Heart left ventricle (tissue), 16 donors: ENCODE results near the gene ANKLE2. TPM values are rescaled to one million over a fixed set of nuclear protein-coding genes. Genes with fewer than 3 reads are reported as not detected.

Experiments used
- ATAC-seq, 4 donors: fragments of 200-7000 bp; cut with Tn5 transposase; one replicate each; pipeline ENCODE4 v1.9.1; 2020 to 2022; ENCODE audit warnings: moderate library complexity in 4 of 4, mild to moderate bottlenecking in 3 of 4, moderate number of reproducible peaks in 1 of 4
- DNase-seq, 5 donors: peaks; one replicate each; pipeline ENCODE4 v3.0.0-alpha.2; 2020
- H3K27ac ChIP-seq, 12 donors: fragments of 200-600 bp; sonication (generic) in 4 of 12; one replicate each; pipeline versions ENCODE4 v1.5.0 to v1.8.0; 2016 to 2022; ENCODE audit warnings: mild to moderate bottlenecking in 2 of 12
- H3K27me3 ChIP-seq, 9 donors: fragments of 200-600 bp; sonication (generic) in 2 of 9; one replicate each; pipeline versions ENCODE4 v1.5.1 to v1.8.0; 2016 to 2022; ENCODE audit warnings: mild to moderate bottlenecking in 3 of 9
- H3K36me3 ChIP-seq, 9 donors: fragments of 200-600 bp; sonication (generic) in 2 of 9; one replicate each; pipeline versions ENCODE4 v1.5.0 to v1.8.0; 2018 to 2022; ENCODE audit warnings: mild to moderate bottlenecking in 2 of 9
- H3K4me1 ChIP-seq, 12 donors: fragments of 200-600 bp; sonication (generic) in 4 of 12; one replicate each; pipeline versions ENCODE4 v1.5.0 to v1.8.0; 2016 to 2022; ENCODE audit warnings: mild to moderate bottlenecking in 3 of 12
- H3K4me3 ChIP-seq, 12 donors: fragments of 200-600 bp; sonication (generic) in 4 of 12; one replicate each; pipeline versions ENCODE4 v1.5.0 to v1.8.0; 2017 to 2022; ENCODE audit warnings: mild to moderate bottlenecking in 9 of 12, moderate library complexity in 4 of 12
- H3K9me3 ChIP-seq, 12 donors: fragments of 200-600 bp; sonication (generic) in 4 of 12; one replicate each; pipeline versions ENCODE4 v1.5.0 to v1.8.0; 2016 to 2022; ENCODE audit warnings: mild to moderate bottlenecking in 1 of 12
- POLR2A ChIP-seq, 2 donors: fragments of 450-650 bp; IDR thresholded peaks; one replicate each; pipeline ENCODE4 v1.6.1; 2017; ENCODE audit warnings: antibody characterized with exemption in 2 of 2, mild to moderate bottlenecking in 2 of 2, moderate library complexity in 2 of 2
- WGBS, 4 donors: extraction: QIAGEN DNeasy Blood & Tissue Kit in 2 of 4; methylation state at CpG; one replicate each; pipeline versions ENCODE4 v1.1.5 to v1.1.7; 2013 to 2018; 5-methylcytosine and 5-hydroxymethylcytosine counted together
- intact Hi-C, 10 donors: fragments of 100-400 bp; cut with DNase I; formaldehyde crosslinking; loops; one replicate each; pipeline versions ENCODE4 v1.11.1 to v1.14.2; 2022
- polyA plus RNA-seq, 2 donors: library from polyadenylated mRNA; stranded (reverse); fragments of 200-250 nt; gene quantifications; one replicate each; pipeline ENCODE4 v1.2.3, GENCODE V29; 2013
- total RNA-seq, 9 donors: library from RNA; depleted of rRNA in 2 of 9; stranded (reverse); fragments of >200 nt in 2 of 9; fragmentation: NEBNext Ultra II Directional in 3 of 9; extraction: Animal tissue kit (Norgen Biotek cat#: 25700) in 3 of 9; gene quantifications; one replicate each; pipeline versions ENCODE4 v1.1.0 to v1.2.4, GENCODE V29; 2016 to 2023
- TF ChIP-seq, protein P1 (sequence below), 12 donors: fragments of 200-600 bp; sonication (generic) in 4 of 12; IDR thresholded peaks; one replicate each; pipeline versions ENCODE4 v1.5.0 to v1.8.0; 2018 to 2022; ENCODE audit warnings: antibody characterized with exemption in 12 of 12, mild to moderate bottlenecking in 5 of 12
- donor health status: ischemic (EF 13 %, LVEDD 7.1; RV severe dilation, severe dysfunction).
- donor health status: healthy with polysubstance abuse.
- donor health status: DM: no; HTN: yes; CAD: no.
- donor health status: DM: no; HTN: no; CAD: no.
- donor health status: ischemic (EF 25% LVEDD 6.9; RV normal size, moderate dysfunction).
- donor health status: ischemic (EF 25% LVEDD 5.7; RV mildly dilated, moderate dysfunction).
- donor health status: healthy.
- donor health status: DM: yes; HTN: yes; CAD: no.
- donor health status: ischemic (EF 35%, LVEDD 5.7; RV mildly dilated, moderate dysfunction).
- donor health status: nonischemic (EF 11% LVEDD 7.7; RV severe dilation, severe dysfunction).
- donor health status: DM: yes; HTN: yes; CAD: no.
- donor health status: PGD.
- donor health status: ischemic (EF 29% LVEDD 5.4; RV normal size, mild dysfunction).
- donor health status: nonischemic (EF 23%, LVEDD 6.1; RV moderate dilation, normal function).

ANKLE2 gene
- total and polyA plus RNA-seq, 11 donors: 15.5 to 45.2 (median 27.8) TPM

DNA sequence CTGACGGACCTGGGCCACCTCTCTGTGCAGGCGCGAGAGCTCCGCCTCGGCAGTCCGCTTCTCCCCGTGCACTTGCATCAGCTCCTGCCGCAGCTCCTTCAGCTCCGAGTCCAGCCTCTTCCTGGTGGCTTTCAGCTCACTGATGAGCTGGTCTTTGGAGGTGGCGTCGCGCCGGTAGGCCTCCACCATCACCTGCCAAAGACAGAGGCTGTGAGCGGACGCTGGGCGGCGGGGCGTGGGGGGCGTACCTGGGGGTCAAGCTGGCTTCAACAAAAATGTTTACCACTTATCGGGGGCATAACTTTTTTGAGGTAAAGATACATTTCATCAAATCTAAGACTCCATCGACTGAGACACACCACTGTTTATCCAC, 27.5 kb upstream of the ANKLE2 start:
- Histone ChIP-seq H3K27ac (no peak overlapping the region), H3K4me1 (no peaks in the 10 kb centered on the region), H3K27me3 (no peaks in the 10 kb centered on the region), H3K4me3 (no peak overlapping the region), H3K36me3 (peaks cover 0 to 76% (median 72%) of the 10 kb centered on the region in 9 donors), H3K9me3 (no peaks in the 10 kb centered on the region)
- ATAC-seq (no peak), DNase-seq (no peak)
- 95 to 96% (median 95%) methylated on average over 20 to 21 of the region's 21 CpGs for WGBS, 4 donors
- TF ChIP-seq, protein P1, sequence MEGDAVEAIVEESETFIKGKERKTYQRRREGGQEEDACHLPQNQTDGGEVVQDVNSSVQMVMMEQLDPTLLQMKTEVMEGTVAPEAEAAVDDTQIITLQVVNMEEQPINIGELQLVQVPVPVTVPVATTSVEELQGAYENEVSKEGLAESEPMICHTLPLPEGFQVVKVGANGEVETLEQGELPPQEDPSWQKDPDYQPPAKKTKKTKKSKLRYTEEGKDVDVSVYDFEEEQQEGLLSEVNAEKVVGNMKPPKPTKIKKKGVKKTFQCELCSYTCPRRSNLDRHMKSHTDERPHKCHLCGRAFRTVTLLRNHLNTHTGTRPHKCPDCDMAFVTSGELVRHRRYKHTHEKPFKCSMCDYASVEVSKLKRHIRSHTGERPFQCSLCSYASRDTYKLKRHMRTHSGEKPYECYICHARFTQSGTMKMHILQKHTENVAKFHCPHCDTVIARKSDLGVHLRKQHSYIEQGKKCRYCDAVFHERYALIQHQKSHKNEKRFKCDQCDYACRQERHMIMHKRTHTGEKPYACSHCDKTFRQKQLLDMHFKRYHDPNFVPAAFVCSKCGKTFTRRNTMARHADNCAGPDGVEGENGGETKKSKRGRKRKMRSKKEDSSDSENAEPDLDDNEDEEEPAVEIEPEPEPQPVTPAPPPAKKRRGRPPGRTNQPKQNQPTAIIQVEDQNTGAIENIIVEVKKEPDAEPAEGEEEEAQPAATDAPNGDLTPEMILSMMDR (IDR thresholded peaks at IDR 0.05): no peak
- no peak for TF ChIP-seq POLR2A (IDR thresholded peaks at IDR 0.05)
- intact Hi-C loops: no loop called here

DNA sequence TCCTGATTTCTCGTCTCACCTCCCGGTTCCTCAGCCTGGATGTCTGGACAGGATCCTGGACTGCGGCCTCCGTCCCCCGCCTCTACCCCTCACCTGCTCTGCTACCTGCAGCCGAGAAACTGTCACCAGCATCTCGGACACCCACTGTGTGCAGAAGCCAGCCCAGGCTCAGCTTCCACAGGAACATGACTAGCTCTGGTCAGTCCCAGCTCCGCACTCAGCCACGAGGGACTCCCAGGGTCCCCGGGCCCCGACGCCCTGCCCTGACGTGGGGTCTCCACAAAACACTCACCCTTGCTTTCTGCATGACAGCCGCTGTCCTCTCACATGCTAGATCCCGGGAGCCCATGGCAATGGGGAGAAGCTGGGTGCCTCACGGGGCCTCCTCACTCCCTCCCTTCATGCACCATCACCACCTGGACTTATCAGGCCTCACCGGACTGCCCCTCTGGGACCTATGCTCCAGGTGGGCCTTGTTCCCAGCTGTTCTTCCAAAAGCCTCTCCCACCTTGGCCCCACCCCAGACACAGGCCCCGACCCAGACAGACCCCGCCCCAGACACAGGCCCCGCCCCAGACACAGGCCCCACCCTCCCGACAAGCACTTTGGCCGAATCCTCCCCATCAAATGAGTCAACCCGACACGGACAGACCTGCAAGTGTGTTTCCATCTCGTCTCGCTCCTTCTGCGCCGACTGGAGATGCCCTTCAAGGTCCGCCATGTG, 26.9 kb upstream of the ANKLE2 start:
- WGBS, 4 donors: 95 to 97% (median 96%) methylated on average over 22 to 29 of the region's 29 CpGs
- H3K9me3 ChIP-seq: no peaks in the 10 kb centered on the region
- H3K4me3 ChIP-seq: no peak overlapping the region
- intact Hi-C loops: no loop called here
- DNase-seq: no peak
- no peaks in the 10 kb centered on the region for H3K27me3 ChIP-seq
- H3K27ac ChIP-seq: no peak overlapping the region
- no peak for ATAC-seq
- no peaks in the 10 kb centered on the region for H3K4me1 ChIP-seq
- no peak for TF ChIP-seq POLR2A (IDR thresholded peaks at IDR 0.05)
- TF ChIP-seq, protein P1 (IDR thresholded peaks at IDR 0.05): no peak
- peaks cover 0 to 76% (median 72%) of the 10 kb centered on the region in 9 donors for H3K36me3 ChIP-seq

DNA sequence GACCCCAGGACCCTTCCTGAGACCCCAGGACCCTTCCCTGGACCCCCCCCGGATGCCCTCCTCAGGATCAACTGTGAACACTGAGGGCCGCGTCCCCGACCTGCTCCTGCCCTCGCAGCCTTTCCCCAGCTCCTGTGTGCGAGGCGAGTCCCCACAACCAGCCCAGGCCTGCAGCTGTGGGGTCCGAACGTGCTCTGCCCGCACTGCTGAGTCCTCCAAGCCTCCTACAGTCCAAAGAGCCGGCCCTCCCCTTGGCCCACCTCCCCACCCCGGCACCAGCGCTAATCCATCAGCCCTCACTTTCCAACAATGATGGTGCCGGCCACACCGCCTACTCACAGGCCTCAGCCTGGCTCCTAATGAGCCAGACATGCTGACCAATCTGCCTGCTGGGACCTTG, 26.2 kb upstream of the ANKLE2 start:
- H3K27me3 ChIP-seq: no peaks in the 10 kb centered on the region
- peaks cover 0 to 82% (median 77%) of the 10 kb centered on the region in 9 donors for H3K36me3 ChIP-seq
- WGBS, 4 donors: 93 to 96% (median 94%) methylated on average over 15 of the region's 15 CpGs
- ATAC-seq: no peak
- no peak overlapping the region for H3K27ac ChIP-seq
- no peaks in the 10 kb centered on the region for H3K9me3 ChIP-seq
- no peak for DNase-seq
- no peaks in the 10 kb centered on the region for H3K4me1 ChIP-seq
- H3K4me3 ChIP-seq: no peak overlapping the region
- TF ChIP-seq POLR2A (IDR thresholded peaks at IDR 0.05): no peak
- TF ChIP-seq, protein P1 (IDR thresholded peaks at IDR 0.05): no peak
- intact Hi-C loops: no loop called here

DNA sequence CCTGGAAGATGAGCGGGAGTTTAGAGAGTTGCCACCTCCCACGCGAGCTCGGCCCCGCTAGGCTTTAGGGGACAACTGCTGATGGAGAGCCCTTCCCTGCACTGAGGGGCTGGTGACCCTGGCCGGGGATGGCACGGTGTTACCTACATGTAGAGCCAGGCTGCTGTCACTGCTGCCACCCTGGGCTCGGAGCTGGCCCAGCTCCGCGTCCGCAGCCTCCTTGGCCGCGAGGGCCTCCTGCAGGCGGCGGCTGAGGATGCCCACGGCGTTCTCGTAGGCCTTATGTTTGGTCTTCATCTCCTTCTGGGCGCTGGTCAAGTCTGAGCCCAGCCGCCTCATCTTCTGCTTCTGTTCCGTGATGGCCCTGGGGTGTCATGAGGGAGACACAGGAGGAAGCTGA, 24.6 kb upstream of the ANKLE2 start:
- Histone ChIP-seq H3K4me3 (no peak overlapping the region), H3K27me3 (no peaks in the 10 kb centered on the region), H3K27ac (no peak overlapping the region), H3K9me3 (no peaks in the 10 kb centered on the region), H3K36me3 (peaks cover 0 to 92% (median 83%) of the 10 kb centered on the region in 9 donors), H3K4me1 (no peaks in the 10 kb centered on the region)
- ATAC-seq: no peak
- no peak for DNase-seq
- 95 to 96% (median 95%) methylated on average over 19 to 21 of the region's 21 CpGs for WGBS, 4 donors
- TF ChIP-seq, protein P1 (IDR thresholded peaks at IDR 0.05): no peak
- TF ChIP-seq POLR2A (IDR thresholded peaks at IDR 0.05): no peak
- intact Hi-C loops: no loop called here
